Renal cortical epithelial cell (primary cell): ENCODE data around the gene ID3. TPM values are rescaled to one million over a fixed set of nuclear protein-coding genes. Genes with fewer than 3 reads are reported as not detected.

Source experiments
- DNase-seq: peaks from one replicate; pipeline ENCODE4 v3.0.0-alpha.2; 2011; ENCODE audit warnings: low read depth
- total RNA-seq: library from RNA; depleted of rRNA; stranded (reverse); fragments of >200 nt; gene quantifications from 2 replicates; pipeline ENCODE4 v1.2.3, GENCODE V29; 2014

Gene ID3
- total RNA-seq, 1 donor from 2014 or later, result 65.3 TPM

GRCh38 chr1:23527900-23528249, 31.4 kb downstream of the ID3 start:
- no peak for DNase-seq

- no peak for DNase-seq
Observed at GRCh38 chr1:23527366-23527765, 31.9 kb downstream of the ID3 start.

- DNase-seq, result no peak
Observed at GRCh38 chr1:23526329-23527041, 32.8 kb downstream of the ID3 start.

- DNase-seq, result no peak
Observed at GRCh38 chr1:23525558-23526250, 33.6 kb downstream of the ID3 start.

- DNase-seq, result no peak
Observed at GRCh38 chr1:23524716-23525401, 34.4 kb downstream of the ID3 start.

GRCh38 chr1:23524163-23524562, 35.1 kb downstream of the ID3 start:
- no peak for DNase-seq

GRCh38 chr1:23522244-23522982, 36.9 kb downstream of the ID3 start:
- no peak for DNase-seq

GRCh38 chr1:23521588-23521987, 37.7 kb downstream of the ID3 start:
- DNase-seq, result no peak

GRCh38 chr1:23517581-23517980, 41.7 kb downstream of the ID3 start:
- DNase-seq, result no peak

- no peak for DNase-seq
Observed at GRCh38 chr1:23515905-23516304, 43.4 kb downstream of the ID3 start.

- no peak for DNase-seq
Observed at GRCh38 chr1:23514111-23514679, 45.1 kb downstream of the ID3 start.

GRCh38 chr1:23509896-23510295, 49.4 kb downstream of the ID3 start:
- no peak for DNase-seq

Other genes with a start within 250 kb of the ID3 start
- gene HNRNPR, start 215.2 kb downstream of the ID3 start, total RNA-seq, result 65.8 and 131 TPM in 2 replicates
- 19.8 and 35.2 TPM in 2 replicates for gene ZNF436, start 189.7 kb downstream of the ID3 start, total RNA-seq
- gene TCEA3, start 134.8 kb downstream of the ID3 start, total RNA-seq, result 4.2 and 9.6 TPM in 2 replicates
- 14.4 and 41.3 TPM in 2 replicates for gene ASAP3, start 75.3 kb downstream of the ID3 start, total RNA-seq
- 0.15 and 0.69 TPM in 2 replicates for gene E2F2, start 28.3 kb downstream of the ID3 start, total RNA-seq
- gene RPL11, start 132.3 kb upstream of the ID3 start, total RNA-seq, result 806 and 852 TPM in 2 replicates
- gene ELOA, start 184.0 kb upstream of the ID3 start, total RNA-seq, result 20.0 and 28.1 TPM in 2 replicates
- gene PITHD1, start 218.9 kb upstream of the ID3 start, total RNA-seq, result 40.5 and 40.8 TPM in 2 replicates
- 111 and 150 TPM in 2 replicates for gene LYPLA2, start 231.6 kb upstream of the ID3 start, total RNA-seq
- 54.1 and 101 TPM in 2 replicates for gene GALE, start 241.3 kb upstream of the ID3 start, total RNA-seq